ENCODE measurements around the gene CHSY3. TPM values are rescaled to one million over a fixed set of nuclear protein-coding genes. Genes with fewer than 3 reads are reported as not detected.

The CHSY3 gene
- total and polyA plus RNA-seq, 7 donors: 0.33 to 2.9 (median 0.67) TPM

DNA sequence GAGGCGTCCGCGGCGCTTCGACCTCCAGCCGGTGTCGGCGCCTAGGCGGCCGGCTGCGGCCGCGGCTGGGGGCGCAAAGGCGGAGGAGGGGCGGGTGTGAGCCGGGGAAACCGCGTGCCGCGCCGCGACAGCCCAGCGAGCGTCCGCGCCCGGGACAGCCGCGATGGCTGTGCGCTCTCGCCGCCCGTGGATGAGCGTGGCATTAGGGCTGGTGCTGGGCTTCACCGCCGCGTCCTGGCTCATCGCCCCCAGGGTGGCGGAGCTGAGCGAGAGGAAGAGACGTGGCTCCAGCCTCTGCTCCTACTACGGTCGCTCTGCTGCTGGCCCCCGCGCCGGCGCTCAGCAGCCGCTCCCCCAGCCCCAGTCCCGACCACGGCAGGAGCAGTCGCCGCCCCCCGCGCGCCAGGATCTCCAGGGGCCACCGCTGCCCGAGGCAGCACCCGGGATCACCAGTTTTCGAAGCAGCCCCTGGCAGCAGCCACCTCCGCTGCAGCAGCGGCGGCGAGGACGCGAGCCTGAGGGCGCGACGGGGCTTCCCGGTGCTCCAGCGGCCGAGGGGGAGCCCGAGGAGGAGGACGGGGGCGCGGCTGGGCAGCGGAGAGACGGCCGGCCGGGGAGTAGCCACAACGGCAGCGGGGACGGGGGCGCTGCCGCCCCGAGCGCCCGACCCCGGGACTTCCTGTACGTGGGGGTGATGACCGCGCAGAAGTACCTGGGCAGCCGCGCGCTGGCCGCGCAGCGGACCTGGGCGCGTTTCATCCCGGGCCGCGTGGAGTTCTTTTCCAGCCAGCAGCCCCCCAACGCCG is 605 bp downstream of the CHSY3 start:
- peak; percentile 55 to 65 (median 64) for ATAC-seq
- DNase-seq: peak; percentile 21 to 61
- intact Hi-C loops (cut with DNase I): loop anchor here (5.0 to 10.0 kb wide), 4 partner anchors 237 to 1210 kb away; no protein-coding TSS in a partner anchor

DNA sequence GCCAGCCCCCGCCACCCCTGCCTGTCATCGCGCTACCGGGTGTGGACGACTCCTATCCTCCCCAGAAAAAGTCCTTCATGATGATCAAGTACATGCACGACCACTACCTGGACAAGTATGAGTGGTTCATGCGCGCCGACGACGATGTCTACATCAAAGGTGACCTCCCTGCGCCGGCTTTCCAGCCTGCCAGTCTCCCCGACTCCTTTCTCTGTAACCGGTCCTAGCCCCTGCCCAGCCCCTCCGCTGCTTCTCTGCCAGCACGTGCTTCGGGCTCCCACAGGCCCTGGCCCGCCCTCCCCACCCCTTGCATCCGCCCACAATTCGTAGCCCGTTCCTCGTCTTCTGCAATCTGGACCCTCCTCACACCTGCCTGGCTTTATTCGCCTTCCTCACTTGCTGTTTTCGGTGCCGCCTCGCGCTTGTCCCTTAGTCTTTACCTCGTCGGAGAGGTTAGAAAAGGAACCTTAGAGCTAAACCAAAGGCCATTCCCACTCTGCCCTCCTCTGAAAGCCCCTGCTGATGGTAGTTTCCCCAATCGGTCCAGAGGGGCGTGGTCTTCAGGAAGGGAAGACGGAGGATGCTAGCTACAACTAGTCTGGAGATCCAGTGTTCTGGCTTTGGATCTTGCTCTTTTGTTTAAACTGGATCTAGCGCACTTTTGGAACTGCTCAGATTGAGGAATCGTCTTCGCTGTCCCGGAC is 1.4 kb downstream of the CHSY3 start:
- H3K27ac ChIP-seq: no peak overlapping the region
- intact Hi-C loops (cut with DNase I): loop anchor here in 1 of 2 donors (10.0 kb wide), 2 partner anchors 239 to 1209 kb away; no protein-coding TSS in a partner anchor
- ATAC-seq (no peak), DNase-seq (peak; percentile 21 to 46)
- H3K9me3 ChIP-seq: no peaks in the 10 kb centered on the region
- peaks cover 13% of the 10 kb centered on the region for H3K4me1 ChIP-seq
- WGBS, 3 donors: 0 to 1% (median 1%) methylated on average over 35 to 37 of the region's 37 CpGs
- no peaks in the 10 kb centered on the region for H3K27me3 ChIP-seq (ENCODE audit: insufficient read depth in 3 of 3, low read length in 2 of 3)
- H3K4me3 ChIP-seq: peak overlapping the region; percentile 74
- H3K36me3 ChIP-seq (ENCODE audit: insufficient read depth in 1 of 2, low read depth in 1 of 2): no peaks in the 10 kb centered on the region
- TF ChIP-seq, protein P1, sequence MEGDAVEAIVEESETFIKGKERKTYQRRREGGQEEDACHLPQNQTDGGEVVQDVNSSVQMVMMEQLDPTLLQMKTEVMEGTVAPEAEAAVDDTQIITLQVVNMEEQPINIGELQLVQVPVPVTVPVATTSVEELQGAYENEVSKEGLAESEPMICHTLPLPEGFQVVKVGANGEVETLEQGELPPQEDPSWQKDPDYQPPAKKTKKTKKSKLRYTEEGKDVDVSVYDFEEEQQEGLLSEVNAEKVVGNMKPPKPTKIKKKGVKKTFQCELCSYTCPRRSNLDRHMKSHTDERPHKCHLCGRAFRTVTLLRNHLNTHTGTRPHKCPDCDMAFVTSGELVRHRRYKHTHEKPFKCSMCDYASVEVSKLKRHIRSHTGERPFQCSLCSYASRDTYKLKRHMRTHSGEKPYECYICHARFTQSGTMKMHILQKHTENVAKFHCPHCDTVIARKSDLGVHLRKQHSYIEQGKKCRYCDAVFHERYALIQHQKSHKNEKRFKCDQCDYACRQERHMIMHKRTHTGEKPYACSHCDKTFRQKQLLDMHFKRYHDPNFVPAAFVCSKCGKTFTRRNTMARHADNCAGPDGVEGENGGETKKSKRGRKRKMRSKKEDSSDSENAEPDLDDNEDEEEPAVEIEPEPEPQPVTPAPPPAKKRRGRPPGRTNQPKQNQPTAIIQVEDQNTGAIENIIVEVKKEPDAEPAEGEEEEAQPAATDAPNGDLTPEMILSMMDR (IDR thresholded peaks at IDR 0.05): no peak

More for the DNA sequence above, 605 bp downstream of the CHSY3 start:
- Histone ChIP-seq H3K27me3 (ENCODE audit: insufficient read depth in 3 of 3, low read length in 2 of 3) (no peaks in the 10 kb centered on the region), H3K9me3 (no peaks in the 10 kb centered on the region), H3K4me1 (peaks cover 13% of the 10 kb centered on the region), H3K36me3 (ENCODE audit: insufficient read depth in 1 of 2, low read depth in 1 of 2) (no peaks in the 10 kb centered on the region), H3K27ac (peak overlapping the region; percentile 78), H3K4me3 (peak overlapping the region; percentile 74)
- 1% methylated on average over 46 to 105 of the region's 105 CpGs for WGBS, 3 donors
- TF ChIP-seq, protein P1 (IDR thresholded peaks at IDR 0.05): no peak

DNA sequence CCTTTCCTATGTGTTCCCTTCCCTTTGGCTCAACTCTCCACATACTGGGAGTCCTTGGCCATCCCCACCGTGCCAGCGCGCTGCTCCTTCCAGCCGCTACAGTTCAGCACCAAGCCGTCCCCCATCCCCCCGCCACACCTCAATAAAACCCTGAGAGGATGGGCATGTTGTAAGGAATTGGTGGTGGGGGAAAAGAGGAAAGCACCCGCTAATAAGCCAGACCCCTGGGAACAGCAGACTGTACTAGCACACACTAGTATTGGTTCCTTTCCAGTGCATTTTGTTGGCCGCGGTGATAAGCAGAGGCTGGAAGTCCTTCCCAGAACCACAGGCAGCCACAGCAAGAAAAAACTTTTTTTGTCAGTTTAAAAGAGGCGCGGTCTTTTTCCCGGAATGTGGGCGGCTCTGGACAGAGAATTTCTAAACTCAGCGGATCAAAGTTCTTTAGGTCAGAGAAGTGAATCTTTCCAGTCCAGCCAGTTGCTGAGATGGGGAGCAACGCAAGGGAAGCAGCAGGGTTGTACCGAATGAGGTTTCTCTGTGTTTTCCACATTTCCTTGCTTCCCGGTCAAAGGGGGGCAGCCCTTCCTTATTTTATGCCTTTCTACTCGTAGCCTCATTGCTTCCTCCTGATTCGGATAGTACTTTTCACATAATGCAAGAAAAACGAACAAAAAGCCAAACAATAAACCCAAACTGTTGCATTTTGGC is 2.1 kb downstream of the CHSY3 start:
- Histone ChIP-seq H3K4me3 (peak overlapping the region; percentile 74), H3K27ac (no peak overlapping the region), H3K4me1 (peaks cover 13% of the 10 kb centered on the region), H3K27me3 (ENCODE audit: insufficient read depth in 3 of 3, low read length in 2 of 3) (no peaks in the 10 kb centered on the region), H3K9me3 (no peaks in the 10 kb centered on the region), H3K36me3 (ENCODE audit: insufficient read depth in 1 of 2, low read depth in 1 of 2) (no peaks in the 10 kb centered on the region)
- no peak for ATAC-seq
- WGBS, 3 donors: 3 to 4% (median 4%) methylated on average over 20 of the region's 20 CpGs
- peak in 1 of 2 donors; percentile 9 for DNase-seq
- intact Hi-C loops (cut with DNase I): loop anchor here in 1 of 2 donors (10.0 kb wide), 2 partner anchors 238 to 1208 kb away; no protein-coding TSS in a partner anchor
- TF ChIP-seq, protein P1 (IDR thresholded peaks at IDR 0.05): no peak

DNA sequence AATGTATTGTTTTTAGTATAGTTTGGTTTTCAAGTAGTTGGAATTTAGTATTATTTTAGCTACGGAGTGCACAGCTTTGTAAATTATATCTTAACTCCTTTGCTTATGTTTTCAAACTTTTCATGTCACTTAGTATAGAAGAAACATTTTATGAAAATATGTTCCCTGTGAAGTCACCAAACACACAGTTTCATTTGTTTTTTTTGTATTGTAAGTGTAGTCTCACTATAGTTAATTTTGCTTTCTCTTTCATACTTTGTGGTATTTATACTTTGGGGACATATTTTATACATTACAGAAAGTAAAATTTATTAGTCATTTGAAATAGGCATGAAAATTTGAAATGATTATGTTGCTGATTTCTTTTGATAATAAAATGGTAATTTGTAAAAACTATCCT is 5.0 kb downstream of the CHSY3 start:
- Histone ChIP-seq H3K4me1 (peaks cover 13% of the 10 kb centered on the region), H3K9me3 (no peaks in the 10 kb centered on the region), H3K27ac (no peak overlapping the region), H3K36me3 (ENCODE audit: insufficient read depth in 1 of 2, low read depth in 1 of 2) (no peaks in the 10 kb centered on the region), H3K27me3 (ENCODE audit: insufficient read depth in 3 of 3, low read length in 2 of 3) (no peaks in the 10 kb centered on the region), H3K4me3 (no peak overlapping the region)
- intact Hi-C loops (cut with DNase I): loop anchor here in 1 of 2 donors (10.0 kb wide), 2 partner anchors 236 to 1206 kb away; no protein-coding TSS in a partner anchor
- 96 to 100% (median 100%) methylated on average over 1 of the region's 1 CpG for WGBS, 3 donors
- ATAC-seq: no peak
- no peak for DNase-seq
- TF ChIP-seq, protein P1 (IDR thresholded peaks at IDR 0.05): no peak
